ENCODE results near the gene RPL21. TPM values are rescaled to one million over a fixed set of nuclear protein-coding genes. Genes with fewer than 3 reads are reported as not detected.
"Not testable (repeated sequence)": the region's sequence is repeated elsewhere in the genome, so short reads cannot be mapped to it uniquely, and the experiment has no call there.

RPL21 gene
- total RNA-seq, 1 donor from 2014 or later, result 648 TPM

DNA sequence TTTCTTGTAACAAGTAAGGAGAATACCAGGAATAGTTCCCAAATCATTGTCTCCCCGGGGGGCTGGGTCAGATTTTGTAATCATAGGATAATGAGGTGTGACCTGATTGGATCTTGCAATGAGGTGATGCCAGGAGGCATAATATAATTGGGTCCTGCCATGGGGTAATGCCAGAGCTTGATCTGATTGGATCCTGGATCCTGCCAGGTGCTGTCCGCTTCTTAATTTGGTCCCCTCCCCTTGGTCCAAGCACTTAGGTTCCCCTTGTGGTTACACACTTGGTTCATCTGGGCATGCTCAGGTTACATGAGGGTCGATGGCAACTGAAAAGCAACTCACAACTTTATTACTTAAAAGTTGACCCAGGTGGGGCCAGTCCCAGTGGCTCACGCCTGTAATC lies 39.4 kb downstream of the RPL21 start:
- DNase-seq, result no peak

DNA sequence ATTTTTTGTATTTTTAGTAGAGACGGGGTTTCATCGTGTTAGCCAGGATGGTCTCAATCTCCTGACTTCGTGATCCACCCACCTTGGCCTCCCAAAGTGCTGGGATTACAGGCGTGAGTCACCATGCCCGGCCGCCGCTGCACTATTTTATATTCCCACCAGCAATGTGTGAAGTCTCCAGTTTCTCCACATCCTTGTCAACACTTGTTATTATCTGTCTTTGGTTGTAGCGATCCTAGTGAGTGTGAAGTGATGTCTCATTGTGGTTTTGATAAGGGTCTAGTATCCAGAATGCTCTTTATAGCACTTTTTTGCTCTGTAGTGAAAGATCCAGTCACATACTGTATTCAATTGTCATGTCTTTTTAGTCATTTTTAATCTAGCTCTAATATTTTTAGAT lies 40.6 kb downstream of the RPL21 start:
- not testable (repeated sequence) for DNase-seq

DNA sequence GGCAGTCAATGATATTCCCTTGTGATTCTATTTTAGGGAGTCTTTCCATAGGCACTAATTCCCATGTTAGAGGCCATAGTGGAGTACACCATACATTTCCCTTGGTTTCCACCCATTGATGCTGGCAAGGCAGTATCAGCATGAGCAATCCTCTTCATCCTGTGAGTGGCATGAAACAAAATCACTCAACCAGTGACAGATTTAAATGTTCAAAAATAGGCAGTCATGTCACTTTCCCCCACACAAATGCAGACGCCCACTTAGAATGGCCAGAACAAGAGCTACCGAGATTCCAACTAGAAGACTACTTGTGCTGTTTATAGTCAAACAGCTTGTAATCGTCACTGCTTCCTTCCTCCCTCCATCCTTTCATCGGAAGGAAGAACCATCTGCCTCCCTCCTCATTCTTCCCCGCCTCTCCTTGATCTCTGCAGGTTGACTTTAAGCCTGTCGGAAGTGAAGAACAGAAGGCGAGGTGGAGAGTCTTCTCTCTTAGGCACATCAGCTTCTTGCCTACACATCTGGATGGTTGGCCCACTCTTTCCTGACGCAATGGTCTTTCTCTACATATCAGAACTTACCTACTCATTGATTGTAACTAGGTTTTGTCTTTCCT lies 41.8 kb downstream of the RPL21 start:
- no peak for DNase-seq

DNA sequence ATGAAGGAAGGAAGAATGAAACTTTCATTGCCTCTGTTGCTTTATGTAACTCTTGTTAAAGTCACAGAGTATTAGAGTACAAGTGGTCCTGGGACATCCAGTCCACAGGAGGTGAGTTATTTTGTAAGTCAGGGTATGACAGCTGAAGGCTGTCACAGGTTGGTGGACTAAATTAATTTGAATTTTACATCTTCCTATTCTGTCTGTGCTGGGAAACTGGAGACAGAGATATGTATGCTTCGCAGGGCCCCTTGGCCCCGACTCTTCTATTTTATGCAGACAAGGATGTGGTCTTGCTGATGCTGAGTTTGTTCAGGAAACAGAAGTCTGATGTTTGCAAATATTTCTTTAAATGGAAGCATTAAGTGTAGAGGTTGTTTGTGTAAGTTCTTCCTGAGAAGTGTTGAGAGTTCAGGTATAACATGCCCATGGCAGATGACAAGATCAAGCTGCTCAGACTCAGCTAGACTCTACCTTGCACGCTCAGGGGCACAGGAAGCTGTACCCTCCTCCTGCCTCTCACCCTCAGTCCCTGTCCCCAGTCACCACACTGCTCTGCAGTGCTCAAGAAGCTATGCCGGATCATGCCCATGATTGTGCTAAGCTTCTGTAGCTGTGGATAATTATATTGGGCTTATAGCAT lies 42.6 kb downstream of the RPL21 start:
- no peak for DNase-seq

DNA sequence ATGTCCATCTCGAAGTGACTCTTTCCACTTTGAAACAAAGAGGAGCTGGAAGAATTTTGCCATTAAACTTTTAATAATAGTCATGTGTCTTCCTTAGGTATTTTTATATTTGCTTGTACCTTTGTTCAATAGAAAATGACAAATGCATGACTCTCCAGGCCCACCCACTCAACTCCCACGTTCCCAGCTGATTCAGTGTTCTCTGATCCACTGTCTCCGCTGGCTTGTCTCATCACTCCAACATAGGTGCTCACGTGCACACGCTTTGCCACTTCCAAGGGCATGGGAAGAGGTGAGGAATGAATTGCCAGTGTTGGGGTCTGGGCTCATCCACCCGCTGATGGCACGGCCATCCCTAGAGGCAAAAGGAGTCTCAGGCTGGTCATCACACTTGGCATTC lies 43.7 kb downstream of the RPL21 start:
- DNase-seq, result no peak

DNA sequence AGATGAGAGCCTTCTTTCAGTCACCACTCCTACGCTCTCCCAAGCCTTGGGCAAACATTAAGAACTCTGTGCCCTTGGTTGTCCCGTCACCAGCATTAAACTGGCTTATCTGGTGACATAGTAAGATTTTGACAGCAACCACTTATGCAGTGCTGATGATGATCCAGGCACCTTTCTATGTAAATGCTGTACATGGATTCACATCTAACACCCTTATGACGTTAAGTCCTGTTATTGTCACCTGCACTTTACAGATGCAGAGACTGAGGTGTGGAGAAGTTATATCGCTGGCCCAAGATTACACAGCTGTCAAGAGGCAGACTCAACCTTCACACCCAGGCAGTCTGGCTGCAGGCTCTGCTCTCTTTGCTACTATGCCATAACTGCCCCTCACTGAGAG lies 44.3 kb downstream of the RPL21 start:
- DNase-seq, result no peak

DNA sequence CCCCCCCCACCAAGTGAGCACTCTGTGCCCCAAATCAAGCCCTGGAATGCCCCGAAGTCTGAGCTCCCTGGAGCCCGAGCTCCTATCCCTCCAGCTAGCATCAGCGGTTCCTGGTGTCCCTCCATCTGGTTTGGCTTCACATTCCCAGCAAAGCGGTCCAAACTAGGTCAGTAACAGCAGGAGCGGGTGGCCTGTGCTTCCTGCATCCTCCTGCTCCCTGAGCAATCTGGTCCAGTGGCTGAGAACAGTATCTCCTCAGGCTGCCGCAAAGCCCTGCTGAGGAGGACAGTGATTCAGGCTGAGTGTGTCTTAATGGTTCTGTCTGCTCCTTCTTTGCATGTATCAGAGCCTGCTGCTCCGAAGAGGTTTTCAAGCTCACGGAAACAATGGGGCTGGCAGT lies 45.1 kb downstream of the RPL21 start:
- DNase-seq, result no peak

DNA sequence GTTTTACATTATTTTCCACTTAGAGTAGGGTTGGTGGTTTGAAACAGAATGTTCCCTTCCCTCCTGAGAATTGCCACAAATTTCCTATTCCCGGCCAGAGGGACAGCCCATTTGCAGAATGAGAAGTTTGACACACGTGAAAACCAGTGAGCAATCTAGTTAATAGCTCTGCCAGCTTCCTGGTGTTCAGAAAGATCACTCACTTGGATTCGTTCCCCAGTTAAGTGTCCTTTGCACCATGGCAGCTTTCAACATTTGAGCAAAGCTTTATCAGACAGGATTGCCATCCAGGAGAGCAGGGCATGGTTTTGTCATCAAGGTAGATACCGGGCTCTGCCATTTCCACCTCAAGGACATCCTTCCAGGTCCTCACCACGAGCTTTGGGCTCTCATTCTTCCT lies 47.5 kb downstream of the RPL21 start:
- DNase-seq, result no peak

DNA sequence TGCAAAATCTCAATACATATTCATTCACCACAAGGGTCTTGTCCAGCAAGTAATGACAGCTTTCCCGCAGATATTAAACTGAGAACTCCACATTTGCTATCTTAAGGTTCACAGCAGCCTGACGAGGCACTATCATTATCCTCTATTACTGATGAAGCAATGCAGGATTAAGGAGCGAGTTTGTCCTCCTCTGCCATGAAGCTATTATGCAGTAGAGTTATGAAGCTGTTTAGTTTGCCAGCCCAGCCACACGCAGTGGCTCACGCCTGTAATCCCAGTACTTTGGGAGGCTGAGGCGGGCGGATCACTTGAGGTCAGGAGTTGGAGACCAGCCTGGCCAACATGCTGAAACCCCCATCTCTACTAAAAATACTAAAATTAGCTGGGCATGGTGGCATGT lies 49.0 kb downstream of the RPL21 start:
- DNase-seq, result not testable (repeated sequence)

DNA sequence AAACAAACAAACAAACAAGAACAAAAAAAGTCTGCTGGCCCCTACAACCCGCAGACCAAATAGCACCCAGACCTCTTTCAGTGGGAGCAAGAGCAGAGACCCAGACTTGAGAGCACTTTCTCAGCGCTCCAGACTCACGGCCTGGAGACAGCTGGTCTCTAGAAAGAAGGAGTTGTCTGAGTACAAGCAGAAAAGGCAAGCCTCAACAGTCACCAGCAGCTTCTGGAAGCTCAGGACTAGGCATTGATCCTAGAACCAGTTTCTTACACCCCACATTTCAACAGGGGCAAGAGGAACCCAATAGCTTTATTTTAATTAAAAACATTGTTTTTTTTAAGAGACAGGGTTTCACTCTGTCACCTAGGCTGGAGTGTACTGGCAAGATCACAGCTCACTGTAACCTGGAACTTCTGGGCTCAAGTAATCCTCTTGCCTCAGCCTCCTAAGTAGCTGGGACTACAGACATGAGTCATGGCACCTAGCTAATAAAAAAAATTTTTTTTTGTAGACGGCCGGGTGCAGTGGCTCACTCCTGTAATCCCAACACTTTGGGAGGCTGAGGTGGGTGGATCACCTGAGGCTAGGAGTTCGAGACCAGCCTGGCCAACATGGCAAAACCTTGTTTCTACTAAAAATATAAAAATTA lies 49.7 kb downstream of the RPL21 start:
- DNase-seq, result no peak

DNA sequence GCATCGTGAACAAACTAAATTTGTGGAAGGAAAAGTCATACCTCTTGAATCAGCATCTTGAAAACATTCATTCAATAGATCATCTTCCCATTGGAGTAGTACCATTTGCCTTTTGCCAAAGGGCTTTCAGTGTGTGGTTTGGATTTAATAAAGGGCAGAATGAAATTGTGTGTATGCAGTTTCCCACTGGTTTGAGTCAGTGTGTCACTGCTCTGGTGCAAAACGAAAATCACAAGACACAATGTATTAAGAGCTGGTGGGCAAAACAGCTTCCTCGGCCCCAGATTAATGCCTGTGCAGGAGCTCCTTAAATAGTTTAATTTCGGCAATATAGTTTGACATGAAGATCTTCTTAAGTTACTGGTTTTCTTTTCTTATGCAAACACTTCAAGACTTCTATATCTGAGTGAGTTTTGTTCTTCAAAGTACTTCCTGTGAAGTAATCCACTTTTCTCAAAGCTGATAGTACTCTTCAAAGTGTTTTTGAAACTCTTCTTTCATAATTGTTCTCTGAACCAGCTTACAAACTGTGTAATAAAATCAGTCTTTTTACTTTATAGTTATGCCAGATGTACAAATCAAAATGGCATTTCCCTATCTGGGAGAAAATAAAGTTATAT lies 51.4 kb downstream of the RPL21 start:
- no peak for DNase-seq

DNA sequence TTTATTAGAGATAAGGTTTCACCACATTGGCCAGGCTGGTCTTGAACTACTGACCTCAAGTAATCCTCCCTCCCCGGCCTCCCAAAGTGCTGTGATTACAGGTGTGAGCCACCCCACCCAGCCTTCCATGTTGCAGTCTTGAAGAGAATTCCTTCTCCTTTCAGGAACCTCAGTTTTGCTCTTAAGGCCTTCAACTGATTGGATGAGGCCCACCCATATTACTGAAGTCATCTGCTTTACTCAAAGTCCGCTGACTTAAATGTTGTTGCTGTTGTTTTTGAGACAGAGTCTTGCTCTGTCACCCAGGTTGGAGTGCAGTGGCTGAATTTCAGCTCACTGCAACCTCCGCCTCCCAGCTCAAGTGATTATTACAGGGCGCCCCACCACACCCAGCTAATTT lies 52.7 kb downstream of the RPL21 start:
- no peak for DNase-seq

DNA sequence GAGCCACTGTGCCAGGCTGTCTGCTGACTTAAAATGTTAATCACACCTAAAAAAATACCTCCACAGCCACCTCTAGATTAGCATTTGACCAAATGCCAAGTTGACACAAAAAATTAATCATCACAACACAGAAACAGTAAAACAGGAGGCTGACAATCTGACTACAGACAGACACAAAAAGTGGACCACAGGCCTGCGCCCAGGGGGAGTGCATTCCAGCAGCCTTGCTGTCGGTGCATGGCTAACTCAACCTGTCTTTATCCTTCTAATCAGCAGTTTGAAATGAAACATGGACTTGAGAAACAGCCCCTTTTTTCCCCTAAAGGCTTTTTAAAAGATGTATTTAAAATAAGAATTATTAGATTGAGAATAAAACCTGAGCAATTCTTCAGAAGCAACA lies 53.3 kb downstream of the RPL21 start:
- no peak for DNase-seq

Other genes starting within 250 kb of the RPL21 start
- 32.3 and 39.7 TPM in 2 replicates for gene USP12, start 79.7 kb upstream of the RPL21 start, total RNA-seq
- 2.8 and 3.1 TPM in 2 replicates for gene RASL11A, start 19.3 kb downstream of the RPL21 start, total RNA-seq
- gene GTF3A, start 173.1 kb downstream of the RPL21 start, total RNA-seq, result 110 and 146 TPM in 2 replicates
- 55.0 and 70.1 TPM in 2 replicates for gene MTIF3, start 199.0 kb downstream of the RPL21 start, total RNA-seq

Data from dermis blood vessel endothelial cell (primary cell).